ENCODE results near the gene MAST4. TPM values are rescaled to one million over a fixed set of nuclear protein-coding genes. Genes with fewer than 3 reads are reported as not detected.

Gene MAST4
- polyA plus RNA-seq, 2 of the 4 experiments (the other 2 are of a cell fraction): 1.2 to 5.8 TPM

DNA sequence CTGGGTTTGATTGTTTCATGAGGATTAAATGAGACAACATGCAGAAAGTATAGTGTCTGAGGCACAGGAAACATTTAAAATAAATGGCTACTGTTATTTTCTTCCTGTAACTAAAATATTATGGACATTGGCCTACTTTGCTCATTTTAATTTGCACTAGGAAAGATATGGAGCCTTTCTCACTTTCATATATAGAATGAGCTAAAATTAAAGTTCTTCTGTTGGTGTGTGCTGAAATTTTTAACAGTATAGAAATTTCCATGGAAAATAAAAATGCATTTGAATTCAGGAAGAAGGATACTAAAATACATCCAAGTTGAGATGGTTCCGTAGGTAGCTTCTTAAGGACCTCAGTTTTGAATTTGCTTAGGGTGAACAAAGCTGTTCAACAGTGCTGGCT lies 131.9 kb downstream of the MAST4 start:
- no peak for TF ChIP-seq HEYL (CRISPR knock-in tag; IDR thresholded peaks at IDR 0.05)
- no peak for TF ChIP-seq MAFK (IDR thresholded peaks at IDR 0.05; ENCODE audit: partially characterized antibody)
- TF ChIP-seq, protein P1, sequence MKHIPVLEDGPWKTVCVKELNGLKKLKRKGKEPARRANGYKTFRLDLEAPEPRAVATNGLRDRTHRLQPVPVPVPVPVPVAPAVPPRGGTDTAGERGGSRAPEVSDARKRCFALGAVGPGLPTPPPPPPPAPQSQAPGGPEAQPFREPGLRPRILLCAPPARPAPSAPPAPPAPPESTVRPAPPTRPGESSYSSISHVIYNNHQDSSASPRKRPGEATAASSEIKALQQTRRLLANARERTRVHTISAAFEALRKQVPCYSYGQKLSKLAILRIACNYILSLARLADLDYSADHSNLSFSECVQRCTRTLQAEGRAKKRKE (CRISPR knock-in tag; IDR thresholded peaks at IDR 0.05; ENCODE audit: low read depth): no peak
- no peak for TF ChIP-seq CHD2 (IDR thresholded peaks at IDR 0.05; ENCODE audit: low read length, partially characterized antibody)
- TF ChIP-seq, protein P2, sequence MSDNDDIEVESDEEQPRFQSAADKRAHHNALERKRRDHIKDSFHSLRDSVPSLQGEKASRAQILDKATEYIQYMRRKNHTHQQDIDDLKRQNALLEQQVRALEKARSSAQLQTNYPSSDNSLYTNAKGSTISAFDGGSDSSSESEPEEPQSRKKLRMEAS (IDR thresholded peaks at IDR 0.05): no peak
- no peak for TF ChIP-seq EP300 (IDR thresholded peaks at IDR 0.05)
- no peak for TF ChIP-seq ZFP36 (IDR thresholded peaks at IDR 0.05; ENCODE audit: borderline replicate concordance, partially characterized antibody)
- TF ChIP-seq JUNB (IDR thresholded peaks at IDR 0.05): no peak
- TF ChIP-seq CHD4 (IDR thresholded peaks at IDR 0.05; ENCODE audit: borderline replicate concordance): no peak
- TF ChIP-seq JUN (IDR thresholded peaks at IDR 0.05): no peak
- no peak for TF ChIP-seq CBX2 (IDR thresholded peaks at IDR 0.05; ENCODE audit: borderline replicate concordance, low read depth)
- TF ChIP-seq TFCP2L1 (CRISPR knock-in tag; IDR thresholded peaks at IDR 0.05): no peak
- TF ChIP-seq EHMT2 (IDR thresholded peaks at IDR 0.05; ENCODE audit: low read depth): no peak
- TF ChIP-seq, protein P3, sequence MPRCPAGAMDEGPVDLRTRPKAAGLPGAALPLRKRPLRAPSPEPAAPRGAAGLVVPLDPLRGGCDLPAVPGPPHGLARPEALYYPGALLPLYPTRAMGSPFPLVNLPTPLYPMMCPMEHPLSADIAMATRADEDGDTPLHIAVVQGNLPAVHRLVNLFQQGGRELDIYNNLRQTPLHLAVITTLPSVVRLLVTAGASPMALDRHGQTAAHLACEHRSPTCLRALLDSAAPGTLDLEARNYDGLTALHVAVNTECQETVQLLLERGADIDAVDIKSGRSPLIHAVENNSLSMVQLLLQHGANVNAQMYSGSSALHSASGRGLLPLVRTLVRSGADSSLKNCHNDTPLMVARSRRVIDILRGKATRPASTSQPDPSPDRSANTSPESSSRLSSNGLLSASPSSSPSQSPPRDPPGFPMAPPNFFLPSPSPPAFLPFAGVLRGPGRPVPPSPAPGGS (IDR thresholded peaks at IDR 0.05): no peak
- no peak for TF ChIP-seq POLR2A (IDR thresholded peaks at IDR 0.05; ENCODE audit: low read length)
- TF ChIP-seq RCOR1 (IDR thresholded peaks at IDR 0.05; ENCODE audit: low read depth, low read length): no peak
- no peak for TF ChIP-seq CBX8 (IDR thresholded peaks at IDR 0.05)
- TF ChIP-seq, protein P4, sequence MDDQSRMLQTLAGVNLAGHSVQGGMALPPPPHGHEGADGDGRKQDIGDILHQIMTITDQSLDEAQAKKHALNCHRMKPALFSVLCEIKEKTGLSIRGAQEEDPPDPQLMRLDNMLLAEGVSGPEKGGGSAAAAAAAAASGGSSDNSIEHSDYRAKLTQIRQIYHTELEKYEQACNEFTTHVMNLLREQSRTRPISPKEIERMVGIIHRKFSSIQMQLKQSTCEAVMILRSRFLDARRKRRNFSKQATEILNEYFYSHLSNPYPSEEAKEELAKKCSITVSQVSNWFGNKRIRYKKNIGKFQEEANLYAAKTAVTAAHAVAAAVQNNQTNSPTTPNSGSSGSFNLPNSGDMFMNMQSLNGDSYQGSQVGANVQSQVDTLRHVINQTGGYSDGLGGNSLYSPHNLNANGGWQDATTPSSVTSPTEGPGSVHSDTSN (IDR thresholded peaks at IDR 0.05): no peak
- Histone ChIP-seq H3K4me3 (no peak overlapping the region), H3K4me1 (no peaks in the 10 kb centered on the region), H3K4me2 (no peak overlapping the region), H3K9me3 (no peaks in the 10 kb centered on the region), H3K27ac (no peak overlapping the region)
- POLR2A ChIA-PET: no interaction called here
- CTCF ChIA-PET: interaction anchor here (1.4 to 1.5 kb wide), 2 partner anchors 9 to 421 kb away, joined by 3 read pairs; no protein-coding TSS in a partner anchor
- FAIRE-seq (no peak), ATAC-seq (no peak), DNase-seq (ENCODE audit: low read depth in 1 of 2, low spot score in 1 of 2) (no peak)
- WGBS (ENCODE audit: missing lambda C conversion rate): 33% methylated on average over 1 of the region's 1 CpG

GRCh38 chr5:66737096-66737495 lies 140.9 kb downstream of the MAST4 start:
- no peak overlapping the region for H3K27ac ChIP-seq
- FAIRE-seq (no peak), DNase-seq (ENCODE audit: low read depth in 1 of 2, low spot score in 1 of 2) (no peak), ATAC-seq (no peak)
- H3K4me3 ChIP-seq: no peak overlapping the region
- 0 out of 3 replicates have a peak, but pooled peaks cover 2% of the 10 kb centered on the region for H3K4me1 ChIP-seq
- CTCF ChIA-PET: no interaction called here
- TF ChIP-seq RCOR1 (IDR thresholded peaks at IDR 0.05; ENCODE audit: low read depth, low read length): no peak
- H3K9me3 ChIP-seq: no peaks in the 10 kb centered on the region
- H3K4me2 ChIP-seq: no peak overlapping the region
- POLR2A ChIA-PET: no interaction called here

DNA sequence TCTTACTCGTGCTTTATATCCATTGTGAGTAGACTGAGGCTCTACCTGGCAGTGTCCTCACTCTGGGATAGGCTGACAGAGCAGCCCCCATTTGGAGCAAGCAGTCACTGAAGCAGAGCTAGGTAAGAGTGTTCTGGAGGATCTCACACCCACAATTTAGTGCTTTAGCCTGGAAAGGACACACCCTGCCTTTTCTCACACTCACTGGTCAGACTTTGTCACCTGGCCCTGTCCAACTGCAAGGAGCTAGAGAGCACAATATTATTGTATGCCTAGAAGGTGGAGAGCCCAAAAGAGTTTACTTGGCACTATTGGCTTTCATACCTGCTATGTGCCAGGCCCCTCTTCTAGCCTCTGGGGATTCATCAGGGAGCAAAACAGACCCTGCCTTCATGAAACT lies 141.9 kb downstream of the MAST4 start:
- Histone ChIP-seq H3K27ac (no peak overlapping the region), H3K4me1 (0 out of 3 replicates have a peak, but pooled peaks cover 2% of the 10 kb centered on the region), H3K4me2 (no peak overlapping the region), H3K4me3 (no peak overlapping the region), H3K9me3 (no peaks in the 10 kb centered on the region)
- 0% methylated on average over 1 of the region's 1 CpG for WGBS (ENCODE audit: missing lambda C conversion rate)
- POLR2A ChIA-PET: no interaction called here
- no peak for DNase-seq (ENCODE audit: low read depth in 1 of 2, low spot score in 1 of 2)
- no peak for ATAC-seq
- no peak for TF ChIP-seq POLR2A (IDR thresholded peaks at IDR 0.05; ENCODE audit: low read length)
- TF ChIP-seq, protein P5, sequence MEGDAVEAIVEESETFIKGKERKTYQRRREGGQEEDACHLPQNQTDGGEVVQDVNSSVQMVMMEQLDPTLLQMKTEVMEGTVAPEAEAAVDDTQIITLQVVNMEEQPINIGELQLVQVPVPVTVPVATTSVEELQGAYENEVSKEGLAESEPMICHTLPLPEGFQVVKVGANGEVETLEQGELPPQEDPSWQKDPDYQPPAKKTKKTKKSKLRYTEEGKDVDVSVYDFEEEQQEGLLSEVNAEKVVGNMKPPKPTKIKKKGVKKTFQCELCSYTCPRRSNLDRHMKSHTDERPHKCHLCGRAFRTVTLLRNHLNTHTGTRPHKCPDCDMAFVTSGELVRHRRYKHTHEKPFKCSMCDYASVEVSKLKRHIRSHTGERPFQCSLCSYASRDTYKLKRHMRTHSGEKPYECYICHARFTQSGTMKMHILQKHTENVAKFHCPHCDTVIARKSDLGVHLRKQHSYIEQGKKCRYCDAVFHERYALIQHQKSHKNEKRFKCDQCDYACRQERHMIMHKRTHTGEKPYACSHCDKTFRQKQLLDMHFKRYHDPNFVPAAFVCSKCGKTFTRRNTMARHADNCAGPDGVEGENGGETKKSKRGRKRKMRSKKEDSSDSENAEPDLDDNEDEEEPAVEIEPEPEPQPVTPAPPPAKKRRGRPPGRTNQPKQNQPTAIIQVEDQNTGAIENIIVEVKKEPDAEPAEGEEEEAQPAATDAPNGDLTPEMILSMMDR (IDR thresholded peaks at IDR 0.05): no peak
- no peak for TF ChIP-seq PHF8 (IDR thresholded peaks at IDR 0.05; ENCODE audit: borderline replicate concordance, low read depth)
- no peak for TF ChIP-seq CHD4 (IDR thresholded peaks at IDR 0.05; ENCODE audit: borderline replicate concordance)
- TF ChIP-seq EHMT2 (IDR thresholded peaks at IDR 0.05; ENCODE audit: low read depth): no peak
- no peak for TF ChIP-seq SMC3 (IDR thresholded peaks at IDR 0.05)
- TF ChIP-seq RCOR1 (IDR thresholded peaks at IDR 0.05; ENCODE audit: low read depth, low read length): no peak
- TF ChIP-seq, protein P4 (IDR thresholded peaks at IDR 0.05): no peak
- no peak for TF ChIP-seq ELK1 (IDR thresholded peaks at IDR 0.05; ENCODE audit: low read depth, low read length)
- TF ChIP-seq RAD21 (conservative IDR thresholded peaks at IDR 0.05 in 1 of 2, IDR thresholded peaks at IDR 0.05 in 1 of 2): no peak
- no peak for TF ChIP-seq ESRRA (IDR thresholded peaks at IDR 0.05; ENCODE audit: borderline replicate concordance, low read length)
- TF ChIP-seq CEBPB (IDR thresholded peaks at IDR 0.05): no peak
- TF ChIP-seq, protein P6, sequence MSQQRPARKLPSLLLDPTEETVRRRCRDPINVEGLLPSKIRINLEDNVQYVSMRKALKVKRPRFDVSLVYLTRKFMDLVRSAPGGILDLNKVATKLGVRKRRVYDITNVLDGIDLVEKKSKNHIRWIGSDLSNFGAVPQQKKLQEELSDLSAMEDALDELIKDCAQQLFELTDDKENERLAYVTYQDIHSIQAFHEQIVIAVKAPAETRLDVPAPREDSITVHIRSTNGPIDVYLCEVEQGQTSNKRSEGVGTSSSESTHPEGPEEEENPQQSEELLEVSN (IDR thresholded peaks at IDR 0.05; ENCODE audit: borderline replicate concordance, low read depth): no peak
- no peak for TF ChIP-seq HOXA7 (CRISPR knock-in tag; IDR thresholded peaks at IDR 0.05)
- CTCF ChIA-PET: no interaction called here
- no peak for FAIRE-seq

All from A549 (cell line).